NCI-H69 (cell line): Measurements from ENCODE around the gene ADGRL3.
"Not testable (repeated sequence)": the region's sequence is repeated elsewhere in the genome, so short reads cannot be mapped to it uniquely, and the experiment has no call there.

Source experiments
- DNase-seq: peaks from one replicate; lab custom pipeline; 2025; lab: John Stamatoyannopoulos, UW

Gene ADGRL3

DNA sequence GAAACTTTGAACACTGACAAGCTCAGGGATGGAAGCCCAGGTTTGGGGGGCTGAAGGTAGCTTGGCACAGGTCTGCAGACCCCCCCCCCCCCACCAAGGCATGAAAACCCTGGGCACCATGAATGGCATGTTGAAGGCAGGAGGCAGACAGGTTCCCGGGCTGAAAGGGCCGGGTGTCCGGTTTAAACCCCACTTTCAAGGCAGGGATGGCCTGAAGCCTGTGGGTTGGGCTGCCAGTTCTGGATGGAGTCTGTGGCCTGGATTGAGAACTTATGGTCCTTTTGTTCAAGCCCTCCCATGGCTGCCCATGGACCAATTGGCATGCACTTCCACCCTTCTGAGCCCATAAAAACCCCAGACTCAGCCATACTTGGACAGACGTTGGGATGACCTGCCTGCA, 616.9 kb downstream of the ADGRL3 start:
- no peak for DNase-seq

GRCh38 chr4:61820136-61820535, 620.0 kb downstream of the ADGRL3 start:
- no peak for DNase-seq

DNA sequence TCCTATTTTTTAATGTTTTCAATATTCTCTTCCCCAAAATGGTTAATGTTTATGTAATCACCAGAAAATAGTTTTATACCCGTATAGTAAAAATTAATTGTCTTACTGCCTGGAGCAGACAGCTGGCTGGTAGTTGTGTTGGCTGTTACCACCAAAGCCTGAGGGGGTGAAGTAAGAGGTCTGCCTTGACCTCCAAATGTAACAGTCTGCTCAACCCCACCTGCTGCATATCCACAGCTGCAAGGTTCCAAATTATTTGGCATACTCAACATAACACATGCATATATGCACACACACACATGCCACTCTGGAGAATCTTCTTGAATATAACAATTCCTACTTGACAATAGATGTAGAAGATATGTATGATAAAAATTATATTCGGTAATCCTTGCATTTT, 624.3 kb downstream of the ADGRL3 start:
- DNase-seq = peak; percentile 69

DNA sequence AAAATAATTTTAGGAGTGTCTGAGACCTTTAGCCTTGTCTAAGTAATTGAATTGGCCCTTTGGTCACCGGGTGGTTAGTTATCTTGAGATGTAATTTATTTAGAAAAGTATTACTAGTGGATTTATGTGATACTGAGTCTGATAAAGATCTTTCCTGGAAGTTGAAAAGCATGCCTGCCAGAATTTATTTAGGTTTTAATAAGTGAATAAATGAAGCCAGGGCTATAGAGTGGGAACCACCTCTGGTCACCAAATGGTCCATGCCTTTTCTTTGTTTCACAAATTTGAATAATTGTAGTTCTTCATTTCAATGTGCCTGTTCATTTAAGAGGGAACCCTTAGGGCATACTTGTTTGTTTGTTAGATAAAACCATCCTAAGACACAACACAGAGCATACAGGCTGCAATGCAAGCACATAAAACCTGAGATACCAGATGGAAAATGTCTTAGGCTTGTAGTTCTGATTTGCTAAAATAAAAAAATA, 627.8 kb downstream of the ADGRL3 start:
- DNase-seq = peak; percentile 78

DNA sequence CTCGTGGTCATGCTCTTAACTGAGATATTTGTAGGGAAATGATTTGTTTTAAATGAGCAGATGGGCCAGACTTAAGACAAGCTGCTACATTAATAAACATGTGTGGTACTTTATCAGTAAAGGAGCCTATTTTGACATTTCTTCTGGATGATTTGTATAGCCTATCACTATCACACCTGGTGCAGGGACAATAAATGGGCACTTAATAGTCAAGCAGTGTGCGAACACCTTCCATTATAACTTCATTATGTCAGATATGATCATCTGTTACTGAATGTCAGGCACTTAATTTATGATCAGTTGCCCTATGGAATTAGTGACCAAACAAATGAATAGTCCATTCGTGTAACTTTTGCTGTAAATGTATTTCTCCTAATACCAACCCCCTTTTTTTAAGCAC, 628.8 kb downstream of the ADGRL3 start:
- peak; percentile 91 for DNase-seq

DNA sequence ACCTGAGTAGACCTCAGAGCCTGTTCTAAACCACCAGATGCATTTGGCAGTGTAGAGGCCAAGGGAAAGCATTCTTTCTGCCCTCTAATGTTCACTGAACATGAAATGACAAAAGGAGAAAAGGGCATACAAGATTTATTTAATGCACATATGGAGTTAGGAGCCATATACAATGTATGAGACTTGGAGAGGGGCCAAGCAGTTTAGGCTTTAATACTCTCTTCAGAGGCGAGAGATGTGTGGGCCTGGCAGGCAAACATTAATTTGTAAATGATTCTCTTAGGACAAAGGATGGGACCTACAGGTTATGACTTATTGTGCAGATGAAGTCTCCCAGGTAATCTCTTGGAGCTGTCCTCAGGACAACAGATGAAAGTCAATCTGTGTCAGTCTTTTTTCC, 631.9 kb downstream of the ADGRL3 start:
- peak; percentile 95 for DNase-seq

GRCh38 chr4:61837395-61837794, 637.3 kb downstream of the ADGRL3 start:
- DNase-seq = no peak

DNA sequence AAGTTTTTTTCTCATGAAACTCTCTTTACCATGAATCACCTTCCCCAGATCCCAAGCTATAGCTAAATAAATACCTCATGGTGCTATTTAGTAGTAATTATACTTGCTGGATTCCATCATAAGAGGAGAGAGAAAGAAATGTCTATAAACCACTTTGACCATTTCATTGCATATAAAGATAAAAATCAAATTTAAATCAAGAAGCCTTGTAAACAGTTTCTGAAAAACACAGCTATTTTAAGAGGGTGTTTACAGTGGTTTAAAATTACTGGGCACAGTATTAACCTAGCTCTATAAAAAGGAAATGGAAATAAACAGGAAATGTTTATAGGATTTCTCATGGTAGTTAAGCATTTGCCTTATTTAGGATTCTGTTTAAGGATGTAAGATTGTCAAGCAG, 637.9 kb downstream of the ADGRL3 start:
- no peak for DNase-seq

DNA sequence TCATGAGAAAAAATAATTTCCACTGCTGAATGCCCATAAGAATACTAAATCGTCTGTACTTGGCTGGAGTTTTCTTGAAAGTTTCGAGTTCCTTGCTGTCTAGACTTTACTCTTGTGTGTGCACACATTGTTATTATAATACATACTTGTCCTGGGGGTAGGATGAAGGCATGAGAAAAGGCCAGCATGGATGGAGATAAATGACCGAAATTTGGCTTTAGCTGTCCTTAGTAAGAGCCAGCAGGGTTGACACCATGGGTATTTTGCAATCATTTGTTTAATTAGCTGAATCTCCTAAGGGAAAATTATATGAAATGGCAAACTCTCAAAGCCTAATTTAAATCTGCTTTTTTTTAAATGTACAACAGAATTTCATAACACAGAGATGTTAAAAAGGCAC, 641.6 kb downstream of the ADGRL3 start:
- no peak for DNase-seq

GRCh38 chr4:61851126-61851525, 651.0 kb downstream of the ADGRL3 start:
- DNase-seq = no peak

GRCh38 chr4:61852105-61852504, 652.0 kb downstream of the ADGRL3 start:
- not testable (repeated sequence) for DNase-seq

DNA sequence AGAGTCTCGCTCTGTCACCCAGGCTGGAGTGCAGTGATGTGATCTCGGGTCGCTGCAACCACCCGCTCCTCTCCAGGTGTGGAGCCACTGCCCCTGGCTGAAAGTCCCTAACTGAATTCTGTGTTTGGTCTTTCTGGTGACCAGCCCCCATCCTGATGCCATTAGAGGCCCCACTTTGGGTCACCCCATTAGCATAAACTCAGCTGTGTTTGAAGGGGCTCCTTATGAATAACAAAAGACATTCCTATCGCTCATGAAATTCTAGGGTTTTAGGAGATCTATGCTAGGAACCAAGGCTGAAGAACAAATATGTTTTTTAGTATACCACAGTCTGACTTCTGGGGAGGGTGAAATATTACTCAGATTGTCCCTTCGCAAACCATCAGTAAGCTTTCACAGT, 652.9 kb downstream of the ADGRL3 start:
- no peak for DNase-seq

DNA sequence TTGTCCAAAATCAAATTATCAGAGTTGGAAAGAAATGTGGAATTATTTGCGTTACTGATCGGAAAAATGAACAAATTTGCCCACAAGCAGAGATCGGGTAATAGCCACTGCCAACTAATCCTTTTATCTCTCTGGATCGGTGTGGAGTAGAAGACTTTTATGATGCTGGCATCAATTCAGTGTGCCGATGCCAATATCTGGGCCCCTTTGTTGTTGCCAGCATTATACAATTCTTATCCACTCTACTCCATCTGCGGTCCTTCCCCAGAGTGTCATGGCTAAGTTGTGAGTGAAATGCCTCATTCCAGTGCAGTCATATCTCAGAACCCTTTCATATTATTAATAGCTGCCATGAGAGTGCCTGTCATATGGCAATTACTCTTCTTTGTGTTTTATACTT, 660.2 kb downstream of the ADGRL3 start:
- no peak for DNase-seq

GRCh38 chr4:61864286-61864685, 664.2 kb downstream of the ADGRL3 start:
- no peak for DNase-seq

- DNase-seq = no peak
Observed at GRCh38 chr4:61866378-61867030, 666.4 kb downstream of the ADGRL3 start.

- no peak for DNase-seq
Observed at GRCh38 chr4:61872983-61873382, 672.9 kb downstream of the ADGRL3 start.

DNA sequence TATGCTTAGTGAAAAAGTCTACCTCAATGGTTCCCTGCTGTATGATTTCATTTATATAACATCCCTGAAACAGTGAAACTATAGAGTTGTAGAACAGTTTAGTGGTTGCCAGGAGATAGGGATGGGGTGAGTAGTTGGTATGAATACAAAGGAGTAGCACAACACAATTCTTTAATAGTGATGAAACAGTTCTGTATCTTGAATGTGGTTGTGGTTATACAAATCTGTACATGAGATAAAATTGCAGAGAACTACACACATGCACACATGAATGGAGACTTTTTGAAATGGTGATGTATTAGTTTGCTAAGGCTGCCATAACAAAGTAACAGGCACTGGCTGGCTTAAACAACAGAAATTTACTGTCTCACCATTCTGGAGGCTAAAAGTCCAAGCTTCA, 677.1 kb downstream of the ADGRL3 start:
- no peak for DNase-seq

DNA sequence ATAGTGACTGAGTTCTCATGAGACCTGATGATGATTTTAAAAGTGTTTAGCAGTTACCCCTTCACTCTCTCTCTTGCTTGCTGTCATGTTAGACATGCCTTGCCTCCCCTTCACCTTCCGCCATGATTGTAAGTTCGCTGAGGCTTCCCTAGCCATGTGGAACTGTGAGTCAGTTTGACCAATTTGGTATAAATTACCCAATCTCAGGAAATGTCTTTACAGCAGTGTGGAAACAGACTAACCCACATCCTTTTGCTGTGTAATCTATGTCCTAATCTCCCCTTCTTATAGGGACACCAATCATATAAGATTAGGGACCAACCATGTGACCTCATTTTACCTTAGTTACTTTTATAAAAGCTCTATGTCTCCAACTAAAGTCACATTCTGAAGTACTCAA, 677.8 kb downstream of the ADGRL3 start:
- no peak for DNase-seq

DNA sequence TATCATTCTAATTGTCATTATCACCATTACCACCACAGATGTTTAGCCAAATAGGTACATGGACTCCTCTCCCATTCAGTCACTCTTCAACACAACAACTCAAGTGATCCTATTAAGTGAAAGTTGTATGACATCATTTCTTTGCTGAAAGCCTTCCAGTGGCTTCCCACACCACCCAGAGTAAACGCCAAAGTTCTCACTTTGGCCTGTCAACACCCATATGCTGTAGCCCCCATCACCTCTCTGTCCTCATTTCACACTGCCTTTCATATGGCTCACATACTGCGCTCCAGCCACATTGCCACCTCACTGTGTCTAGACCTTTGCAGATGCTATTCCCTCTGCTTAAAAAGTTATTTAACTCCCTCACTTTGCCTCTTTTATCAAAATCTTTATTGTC, 682.3 kb downstream of the ADGRL3 start:
- no peak for DNase-seq

DNA sequence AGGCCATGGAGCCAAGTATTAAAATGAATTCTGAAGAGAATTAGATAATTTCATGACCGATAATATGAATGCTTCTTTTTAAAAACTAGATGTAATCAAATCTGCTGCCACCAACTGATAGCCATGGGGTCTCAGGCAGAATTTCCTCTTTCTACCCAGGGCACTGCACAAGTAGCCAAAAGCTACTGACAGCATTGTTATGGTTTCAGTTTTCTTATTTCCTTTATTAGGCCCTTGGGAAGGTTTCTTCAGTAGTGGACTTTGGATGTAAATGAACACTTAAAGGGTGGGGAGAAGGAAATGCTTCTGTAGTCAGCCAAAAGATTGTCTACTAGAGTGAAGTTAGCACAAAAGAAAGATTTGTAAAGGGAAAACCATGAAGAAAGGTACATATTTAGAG, 686.0 kb downstream of the ADGRL3 start:
- DNase-seq = no peak

DNA sequence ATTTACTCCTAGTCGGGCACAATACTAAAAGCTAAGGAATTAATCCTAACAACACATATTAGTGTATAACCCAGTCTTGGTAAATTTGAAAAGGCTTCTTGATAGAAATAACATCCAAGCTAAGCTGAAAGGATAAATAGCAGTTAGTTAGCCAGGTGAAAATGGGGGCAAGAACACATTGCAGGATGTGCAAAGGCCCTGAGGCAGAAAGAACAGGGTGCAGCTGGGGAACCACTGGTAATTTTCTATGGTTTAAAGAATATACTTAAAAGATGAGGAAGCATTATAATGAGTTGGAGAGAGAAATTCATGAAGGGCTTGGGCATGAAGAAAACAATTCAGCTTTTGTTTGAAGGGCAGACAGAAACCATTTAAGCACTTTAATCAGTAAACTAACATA, 689.0 kb downstream of the ADGRL3 start:
- DNase-seq = no peak

DNA sequence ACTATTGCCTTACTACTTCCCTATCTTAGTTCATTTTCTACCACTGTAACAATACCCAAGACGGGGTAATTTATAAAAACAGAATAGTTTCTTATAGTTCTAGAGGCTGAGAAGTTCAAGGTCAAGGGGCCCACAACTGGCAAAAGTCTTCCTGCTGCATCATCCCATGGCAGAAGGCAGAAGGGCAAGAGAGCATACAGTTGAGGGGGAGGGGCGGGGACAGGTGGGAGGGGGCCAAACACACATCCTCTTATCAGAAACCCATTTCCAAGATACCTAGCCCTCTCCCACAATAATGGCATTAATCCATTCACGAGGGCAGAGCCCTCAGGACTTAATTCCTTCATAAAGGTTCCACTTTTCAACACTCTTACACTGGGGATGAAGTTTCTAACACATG, 690.2 kb downstream of the ADGRL3 start:
- no peak for DNase-seq

GRCh38 chr4:61891953-61892352, 691.8 kb downstream of the ADGRL3 start:
- DNase-seq = no peak

DNA sequence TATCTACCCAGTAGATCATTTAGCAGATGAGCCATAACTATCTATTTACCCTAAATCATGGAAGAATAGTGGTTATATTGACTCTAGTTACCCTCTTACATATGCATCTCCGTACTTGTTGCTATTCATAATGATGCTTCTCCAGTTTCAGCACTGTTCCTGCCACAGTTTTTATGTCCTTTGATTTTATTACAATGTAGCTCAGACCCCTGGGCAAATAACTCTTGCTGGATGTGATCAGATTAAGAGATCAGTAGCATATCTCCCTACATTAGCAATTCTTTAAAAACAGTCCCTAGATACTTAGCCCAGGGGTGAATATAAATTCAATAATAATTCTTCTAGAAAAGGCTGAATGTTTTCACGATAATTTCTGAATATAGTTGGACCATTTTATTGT, 696.5 kb downstream of the ADGRL3 start:
- no peak for DNase-seq

DNA sequence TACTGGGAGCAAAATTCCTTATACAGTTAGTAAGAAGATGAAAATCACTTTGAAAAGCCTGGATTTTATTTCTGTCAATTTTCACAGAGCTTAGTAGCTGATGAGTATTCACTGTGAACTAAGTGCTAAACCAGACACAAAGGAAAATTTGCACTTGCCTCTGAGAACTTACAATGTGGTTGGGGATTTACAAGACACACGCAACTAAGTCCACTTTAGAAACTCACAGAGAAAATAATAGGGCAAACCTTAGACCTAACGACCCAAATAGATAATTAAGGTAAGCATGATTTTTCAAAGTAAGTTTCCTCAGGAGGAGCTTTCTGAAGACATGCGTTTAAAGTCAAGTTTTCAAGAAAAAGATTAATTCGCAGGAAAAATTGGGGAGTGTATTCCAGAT, 708.9 kb downstream of the ADGRL3 start:
- DNase-seq = no peak
